Central memory CD8-positive, alpha-beta T cell (primary cell): Measurements from ENCODE around the gene NCAPD3.

Experiments
- ATAC-seq: fragments of 150-1000 bp; cut with Tn5 transposase; replicated peaks from 2 replicates; pipeline ENCODE4 v1.10.0; 2022; ENCODE audit warnings: mild to moderate bottlenecking, moderate FRiP score, moderate number of reproducible peaks; ENCODE audit not compliant: poor library complexity, severe bottlenecking; ENCODE audit errors: extremely low read depth
- DNase-seq, 2 donors: peaks; one replicate each; pipeline ENCODE4 v3.0.0; 2021; ENCODE audit warnings: low spot score in 2 of 2
- H3K27ac Mint-ChIP-seq: one replicate; pipeline ENCODE4 v1.8.0; 2022; ENCODE audit warnings: low read depth, mild to moderate bottlenecking, moderate library complexity, mixed read lengths
- H3K27me3 Mint-ChIP-seq: one replicate; pipeline ENCODE4 v1.8.0; 2022; ENCODE audit warnings: mixed read lengths
- H3K36me3 Mint-ChIP-seq: one replicate; pipeline ENCODE4 v1.8.0; 2022; ENCODE audit warnings: mild to moderate bottlenecking, moderate library complexity, mixed read lengths; ENCODE audit not compliant: insufficient read depth
- H3K4me1 Mint-ChIP-seq: one replicate; pipeline ENCODE4 v1.8.0; 2022; ENCODE audit warnings: mixed read lengths
- H3K4me3 Mint-ChIP-seq: one replicate; pipeline ENCODE4 v1.8.0; 2022; ENCODE audit warnings: mild to moderate bottlenecking, moderate library complexity, mixed read lengths
- H3K9me3 Mint-ChIP-seq: one replicate; pipeline ENCODE4 v1.8.0; 2022; ENCODE audit warnings: mixed read lengths

The NCAPD3 gene

GRCh38 chr11:134149371-134149770 is 74.4 kb downstream of the NCAPD3 start:
- no peak for DNase-seq
- H3K27ac Mint-ChIP-seq = no peak overlapping the region

GRCh38 chr11:134146598-134146997 is 77.2 kb downstream of the NCAPD3 start:
- no peak for ATAC-seq
- H3K4me1 Mint-ChIP-seq = no peaks in the 10 kb centered on the region
- peaks cover 3% of the 10 kb centered on the region for H3K36me3 Mint-ChIP-seq
- H3K4me3 Mint-ChIP-seq = no peak overlapping the region
- H3K27me3 Mint-ChIP-seq = no peaks in the 10 kb centered on the region
- no peaks in the 10 kb centered on the region for H3K9me3 Mint-ChIP-seq
- no peak overlapping the region for H3K27ac Mint-ChIP-seq
- DNase-seq = no peak

More at GRCh38 chr11:134149371-134149770, 74.4 kb downstream of the NCAPD3 start:
- no peak overlapping the region for H3K4me3 Mint-ChIP-seq
- no peaks in the 10 kb centered on the region for H3K27me3 Mint-ChIP-seq
- ATAC-seq = no peak
- H3K36me3 Mint-ChIP-seq = peaks cover 13% of the 10 kb centered on the region
- no peaks in the 10 kb centered on the region for H3K9me3 Mint-ChIP-seq
- H3K4me1 Mint-ChIP-seq = no peaks in the 10 kb centered on the region

GRCh38 chr11:134145715-134146114 is 78.1 kb downstream of the NCAPD3 start:
- ATAC-seq = no peak
- Mint-ChIP-seq H3K36me3 (no peaks in the 10 kb centered on the region), H3K9me3 (no peaks in the 10 kb centered on the region), H3K27ac (no peak overlapping the region), H3K4me1 (no peaks in the 10 kb centered on the region), H3K4me3 (no peak overlapping the region), H3K27me3 (no peaks in the 10 kb centered on the region)
- no peak for DNase-seq

- ATAC-seq (no peak), DNase-seq (no peak)
- Mint-ChIP-seq H3K9me3 (no peaks in the 10 kb centered on the region), H3K27me3 (no peaks in the 10 kb centered on the region), H3K4me1 (no peaks in the 10 kb centered on the region), H3K4me3 (no peak overlapping the region), H3K27ac (peak overlapping the region; percentile 45), H3K36me3 (no peaks in the 10 kb centered on the region)
Observed at GRCh38 chr11:134144744-134145143, 79.0 kb downstream of the NCAPD3 start.

DNA sequence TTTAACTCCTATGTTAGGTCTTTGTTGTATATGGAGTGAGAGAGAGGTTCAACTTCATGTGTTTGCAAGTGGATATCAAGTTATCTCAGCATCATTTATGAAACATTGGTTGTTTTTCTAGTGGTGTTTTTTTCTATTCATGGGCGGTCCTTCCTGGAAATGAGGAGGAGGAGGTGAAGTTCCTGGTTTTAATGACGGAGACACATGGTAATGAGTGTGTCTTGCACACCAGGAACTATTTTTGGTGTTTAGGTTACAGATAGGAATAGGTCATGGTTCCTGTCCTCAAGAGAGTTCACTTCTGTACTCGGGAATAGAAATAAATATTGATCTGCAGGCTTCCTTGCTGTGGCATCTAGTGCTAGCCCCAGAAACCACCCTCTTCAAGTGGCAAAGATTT is 80.0 kb downstream of the NCAPD3 start:
- no peaks in the 10 kb centered on the region for H3K4me1 Mint-ChIP-seq
- DNase-seq (no peak), ATAC-seq (no peak)
- H3K27me3 Mint-ChIP-seq = no peaks in the 10 kb centered on the region
- H3K9me3 Mint-ChIP-seq = no peaks in the 10 kb centered on the region
- H3K27ac Mint-ChIP-seq = no peak overlapping the region
- no peak overlapping the region for H3K4me3 Mint-ChIP-seq
- H3K36me3 Mint-ChIP-seq = no peaks in the 10 kb centered on the region

DNA sequence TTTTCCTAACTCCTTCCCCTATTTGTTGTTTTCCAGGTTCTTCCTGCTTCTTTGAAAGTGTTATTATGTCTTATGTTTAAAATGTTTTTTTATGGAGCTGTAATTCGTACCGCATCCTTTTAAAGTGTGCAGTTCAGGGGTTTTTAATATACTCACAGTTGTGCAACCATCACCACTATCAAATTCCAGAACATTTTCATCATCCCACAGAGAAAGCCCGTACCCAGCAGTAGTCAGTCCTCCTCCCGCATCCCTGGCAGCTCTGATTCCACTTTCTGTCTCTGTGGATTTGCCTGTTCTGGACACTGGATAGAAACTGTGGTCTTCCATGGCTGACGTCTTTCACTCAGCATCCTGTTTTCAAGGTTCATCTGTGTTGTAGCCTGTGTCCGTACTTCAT is 81.2 kb downstream of the NCAPD3 start:
- H3K9me3 Mint-ChIP-seq = no peaks in the 10 kb centered on the region
- DNase-seq (no peak), ATAC-seq (no peak)
- H3K4me1 Mint-ChIP-seq = no peaks in the 10 kb centered on the region
- no peak overlapping the region for H3K27ac Mint-ChIP-seq
- H3K36me3 Mint-ChIP-seq = no peaks in the 10 kb centered on the region
- no peak overlapping the region for H3K4me3 Mint-ChIP-seq
- H3K27me3 Mint-ChIP-seq = no peaks in the 10 kb centered on the region

DNA sequence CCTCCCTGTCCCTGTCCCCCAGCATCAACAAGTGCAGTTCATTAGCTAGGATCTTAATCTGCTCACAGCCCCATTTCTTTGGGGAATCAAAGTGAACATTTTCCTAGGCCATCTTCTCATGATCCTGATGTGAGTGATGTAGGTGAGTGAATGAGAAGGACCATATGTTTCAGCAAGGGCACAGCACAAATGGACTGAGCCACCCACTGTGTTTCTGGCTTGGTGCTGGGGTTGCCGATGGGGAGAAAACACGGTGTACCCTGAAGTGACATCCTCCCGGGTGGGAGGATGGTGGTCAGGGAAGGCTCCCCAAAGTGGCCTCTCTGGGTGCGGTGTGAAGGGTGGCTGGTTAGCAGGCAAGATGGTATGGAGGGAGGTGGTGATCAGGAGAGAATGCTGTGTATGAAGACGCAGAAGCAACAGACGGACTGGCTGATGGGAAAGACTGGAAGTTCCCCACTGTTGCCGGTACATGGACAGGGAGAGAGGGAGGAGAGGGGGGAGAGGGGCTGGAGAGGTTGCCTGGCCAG is 82.7 kb downstream of the NCAPD3 start:
- no peaks in the 10 kb centered on the region for H3K9me3 Mint-ChIP-seq
- H3K4me3 Mint-ChIP-seq = no peak overlapping the region
- no peak for DNase-seq
- no peaks in the 10 kb centered on the region for H3K27me3 Mint-ChIP-seq
- no peak for ATAC-seq
- H3K36me3 Mint-ChIP-seq = no peaks in the 10 kb centered on the region
- no peak overlapping the region for H3K27ac Mint-ChIP-seq
- H3K4me1 Mint-ChIP-seq = no peaks in the 10 kb centered on the region

DNA sequence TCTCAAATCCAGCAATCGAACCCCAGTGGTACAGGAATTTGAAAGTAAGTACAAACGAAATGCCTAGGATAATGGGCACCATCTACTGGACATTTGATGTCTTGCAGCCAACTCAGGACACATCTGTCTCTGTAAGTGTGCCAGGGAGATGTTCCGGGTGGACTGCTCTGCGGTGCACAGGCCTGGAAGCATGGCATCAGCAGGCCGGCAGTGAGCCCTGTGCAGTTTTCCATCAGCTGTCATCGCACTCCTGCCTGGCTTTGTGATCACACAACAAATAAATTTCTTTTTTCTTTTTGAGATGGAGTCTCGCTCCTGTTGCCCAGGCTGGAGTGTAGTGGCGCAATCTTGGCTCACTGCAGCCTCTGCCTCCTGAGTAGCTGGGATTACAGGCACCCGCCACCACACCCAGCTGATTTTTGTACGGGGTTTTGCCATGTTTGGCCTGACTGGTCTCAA is 83.9 kb downstream of the NCAPD3 start:
- H3K4me1 Mint-ChIP-seq = no peaks in the 10 kb centered on the region
- H3K36me3 Mint-ChIP-seq = no peaks in the 10 kb centered on the region
- H3K27me3 Mint-ChIP-seq = no peaks in the 10 kb centered on the region
- no peak overlapping the region for H3K4me3 Mint-ChIP-seq
- H3K9me3 Mint-ChIP-seq = no peaks in the 10 kb centered on the region
- no peak overlapping the region for H3K27ac Mint-ChIP-seq
- DNase-seq (peak; percentile 19 to 26), ATAC-seq (no peak)

DNA sequence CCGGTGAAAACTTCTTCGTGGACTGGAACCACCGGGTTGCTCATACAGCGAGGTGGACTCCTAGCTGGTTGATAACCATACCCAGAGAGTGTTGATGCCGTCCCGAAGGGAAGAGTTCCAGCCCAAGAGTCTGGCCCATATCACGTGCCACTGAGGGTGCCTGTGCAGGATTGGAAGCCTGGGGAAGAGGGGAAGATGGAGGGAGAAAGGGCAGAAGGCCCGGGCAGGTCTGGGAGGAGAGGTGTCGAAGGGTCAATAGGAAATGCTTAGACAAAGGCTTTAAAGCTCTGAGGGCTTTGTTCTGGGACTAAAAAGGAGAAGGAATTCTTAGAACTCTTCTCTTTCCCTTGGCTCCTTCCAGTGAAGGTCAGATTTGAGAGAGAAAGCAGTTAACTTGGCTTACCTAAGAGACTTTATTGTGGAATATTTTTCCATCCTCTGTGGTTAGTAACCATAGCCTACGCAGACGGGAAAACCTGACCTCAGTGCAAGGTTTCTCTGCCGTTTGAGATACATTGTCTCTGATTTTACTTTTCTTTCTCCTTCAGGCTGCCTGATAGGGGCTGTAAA is 84.4 kb downstream of the NCAPD3 start:
- Mint-ChIP-seq H3K36me3 (no peaks in the 10 kb centered on the region), H3K9me3 (no peaks in the 10 kb centered on the region), H3K27ac (no peak overlapping the region), H3K27me3 (no peaks in the 10 kb centered on the region), H3K4me1 (no peaks in the 10 kb centered on the region), H3K4me3 (no peak overlapping the region)
- DNase-seq = no peak
- no peak for ATAC-seq

DNA sequence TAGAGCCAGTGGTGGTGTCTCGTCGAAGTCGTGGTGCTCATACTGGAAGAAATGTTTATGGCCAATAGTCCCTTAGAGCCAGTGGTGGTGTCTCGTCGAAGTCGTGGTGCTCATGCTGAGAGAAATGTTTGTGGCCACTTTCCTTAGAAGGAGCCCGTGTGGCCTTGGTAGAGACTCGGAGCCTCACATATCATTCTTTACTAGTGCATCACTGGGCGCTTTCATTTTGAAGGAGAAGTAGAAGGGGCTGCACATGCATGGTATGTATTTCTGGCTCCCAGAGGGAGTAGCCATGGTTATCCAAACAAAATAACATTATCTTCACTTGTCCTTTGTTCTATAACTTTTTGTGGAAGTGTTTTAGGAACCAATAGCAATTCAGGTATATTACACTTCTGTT is 85.4 kb downstream of the NCAPD3 start:
- Mint-ChIP-seq H3K27ac (no peak overlapping the region), H3K4me3 (no peak overlapping the region), H3K9me3 (peaks cover 5% of the 10 kb centered on the region), H3K27me3 (no peaks in the 10 kb centered on the region), H3K36me3 (no peaks in the 10 kb centered on the region), H3K4me1 (no peaks in the 10 kb centered on the region)
- ATAC-seq (no peak), DNase-seq (no peak)

DNA sequence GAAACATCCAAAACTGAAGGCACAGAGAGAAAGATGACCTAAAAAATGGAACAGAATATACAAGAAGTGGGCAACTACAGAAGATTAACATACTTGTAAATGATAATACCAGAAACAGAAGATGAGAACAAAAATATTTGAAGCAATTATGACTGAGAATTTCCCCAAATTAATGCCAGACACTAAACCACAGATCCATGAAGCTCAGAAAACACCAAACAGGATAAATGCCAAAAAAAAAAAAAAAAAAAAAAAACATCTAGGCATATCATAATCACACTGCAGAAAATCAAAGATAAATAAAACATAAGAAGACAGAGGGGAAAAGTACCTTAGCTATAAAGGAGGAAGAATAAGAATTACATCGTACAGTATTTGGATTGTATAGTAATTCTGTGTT is 89.6 kb downstream of the NCAPD3 start:
- DNase-seq = no peak
- no peak for ATAC-seq
- Mint-ChIP-seq H3K4me3 (no peak overlapping the region), H3K4me1 (no peaks in the 10 kb centered on the region), H3K27me3 (no peaks in the 10 kb centered on the region), H3K27ac (no peak overlapping the region), H3K36me3 (no peaks in the 10 kb centered on the region), H3K9me3 (peaks cover 16% of the 10 kb centered on the region)

GRCh38 chr11:134132808-134133207 is 91.0 kb downstream of the NCAPD3 start:
- no peaks in the 10 kb centered on the region for H3K4me1 Mint-ChIP-seq
- no peaks in the 10 kb centered on the region for H3K36me3 Mint-ChIP-seq
- DNase-seq (no peak), ATAC-seq (no peak)
- no peak overlapping the region for H3K27ac Mint-ChIP-seq
- peaks cover 10% of the 10 kb centered on the region for H3K27me3 Mint-ChIP-seq
- H3K4me3 Mint-ChIP-seq = no peak overlapping the region
- peaks cover 16% of the 10 kb centered on the region for H3K9me3 Mint-ChIP-seq

- no peak for ATAC-seq
- DNase-seq = no peak
- H3K4me3 Mint-ChIP-seq = no peak overlapping the region
- H3K9me3 Mint-ChIP-seq = peaks cover 16% of the 10 kb centered on the region
- H3K4me1 Mint-ChIP-seq = no peaks in the 10 kb centered on the region
- no peaks in the 10 kb centered on the region for H3K36me3 Mint-ChIP-seq
- peaks cover 17% of the 10 kb centered on the region for H3K27me3 Mint-ChIP-seq
- H3K27ac Mint-ChIP-seq = no peak overlapping the region
Observed at GRCh38 chr11:134131628-134132244, 92.0 kb downstream of the NCAPD3 start.
